ENCODE results near the gene OR2H2.

The OR2H2 gene

GRCh38 chr6:29631209-29631810, 46.4 kb downstream of the OR2H2 start:
- DNase-seq: no peak

- peak; percentile 69 for DNase-seq
Observed at GRCh38 chr6:29631860-29632731, 47.2 kb downstream of the OR2H2 start.

- DNase-seq: peak; percentile 74
Observed at GRCh38 chr6:29632789-29633533, 48.0 kb downstream of the OR2H2 start, which contains the start of gene GABBR1. GABBR1 (minus strand) TSS chr6:29633183; CDS start chr6:29632385, 798 bp downstream.

GRCh38 chr6:29633534-29633905, 48.6 kb downstream of the OR2H2 start:
- DNase-seq: no peak

GRCh38 chr6:29637247-29637646, 52.3 kb downstream of the OR2H2 start:
- DNase-seq: no peak
